ENCODE measurements around the gene ADAMTS6. TPM values are rescaled to one million over a fixed set of nuclear protein-coding genes. Genes with fewer than 3 reads are reported as not detected.

The ADAMTS6 gene
- total RNA-seq, 3 donors from 2014 or later (not counting 1 experiment from before 2014, with no cell fraction given) = 0.47 to 1.4 (median 1.1) TPM

DNA sequence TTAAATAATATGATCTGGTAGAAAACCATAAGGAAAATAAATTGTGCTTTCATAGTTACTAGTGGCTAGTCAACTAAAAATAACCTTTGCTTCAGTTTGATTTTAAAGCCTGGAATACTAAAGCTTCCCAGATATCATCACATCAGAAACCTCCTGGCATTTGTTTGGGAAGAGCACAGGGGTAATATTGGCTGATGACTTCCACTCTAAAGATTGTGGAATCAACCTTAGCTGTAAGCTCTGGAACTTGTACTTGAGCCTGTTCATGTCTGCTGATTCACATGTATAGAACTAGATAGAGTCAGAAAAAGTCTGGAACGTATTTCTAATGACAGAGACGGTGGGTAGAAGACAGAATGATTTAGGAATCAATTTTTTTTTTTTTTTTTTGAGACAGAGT, 367.9 kb downstream of the ADAMTS6 start:
- TF ChIP-seq, protein P1, sequence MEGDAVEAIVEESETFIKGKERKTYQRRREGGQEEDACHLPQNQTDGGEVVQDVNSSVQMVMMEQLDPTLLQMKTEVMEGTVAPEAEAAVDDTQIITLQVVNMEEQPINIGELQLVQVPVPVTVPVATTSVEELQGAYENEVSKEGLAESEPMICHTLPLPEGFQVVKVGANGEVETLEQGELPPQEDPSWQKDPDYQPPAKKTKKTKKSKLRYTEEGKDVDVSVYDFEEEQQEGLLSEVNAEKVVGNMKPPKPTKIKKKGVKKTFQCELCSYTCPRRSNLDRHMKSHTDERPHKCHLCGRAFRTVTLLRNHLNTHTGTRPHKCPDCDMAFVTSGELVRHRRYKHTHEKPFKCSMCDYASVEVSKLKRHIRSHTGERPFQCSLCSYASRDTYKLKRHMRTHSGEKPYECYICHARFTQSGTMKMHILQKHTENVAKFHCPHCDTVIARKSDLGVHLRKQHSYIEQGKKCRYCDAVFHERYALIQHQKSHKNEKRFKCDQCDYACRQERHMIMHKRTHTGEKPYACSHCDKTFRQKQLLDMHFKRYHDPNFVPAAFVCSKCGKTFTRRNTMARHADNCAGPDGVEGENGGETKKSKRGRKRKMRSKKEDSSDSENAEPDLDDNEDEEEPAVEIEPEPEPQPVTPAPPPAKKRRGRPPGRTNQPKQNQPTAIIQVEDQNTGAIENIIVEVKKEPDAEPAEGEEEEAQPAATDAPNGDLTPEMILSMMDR (IDR thresholded peaks at IDR 0.05) = no peak
- Histone ChIP-seq H3K27me3 (ENCODE audit: control insufficient read depth, insufficient read depth, low read length) (peaks cover 4% of the 10 kb centered on the region), H3K27ac (ENCODE audit: low read length) (no peak overlapping the region), H3K36me3 (ENCODE audit: control insufficient read depth, insufficient read depth, low read length) (no peaks in the 10 kb centered on the region), H3K4me3 (ENCODE audit: low read length) (no peak overlapping the region), H3K9me3 (ENCODE audit: control insufficient read depth, insufficient read depth, low read length) (no peaks in the 10 kb centered on the region), H3K4me1 (ENCODE audit: control insufficient read depth, insufficient read depth, low read length) (no peaks in the 10 kb centered on the region)
- H3K36me3 Mint-ChIP-seq = peaks cover 8% of the 10 kb centered on the region
- peaks cover 0 to 4% of the 10 kb centered on the region in 2 donors for H3K9me3 Mint-ChIP-seq
- 91% methylated on average over 2 of the region's 2 CpGs for WGBS (ENCODE audit: insufficient coverage)
- intact Hi-C loops (cut with micrococcal nuclease) = no loop called here
- H3K27ac Mint-ChIP-seq = no peak overlapping the region
- ATAC-seq (no peak), DNase-seq (no peak)
- H3K4me1 Mint-ChIP-seq = no peaks in the 10 kb centered on the region
- no peak overlapping the region for H3K4me3 Mint-ChIP-seq
- peaks cover 7 to 44% of the 10 kb centered on the region in 2 donors for H3K27me3 Mint-ChIP-seq (ENCODE audit: low read depth in 2 of 2)

DNA sequence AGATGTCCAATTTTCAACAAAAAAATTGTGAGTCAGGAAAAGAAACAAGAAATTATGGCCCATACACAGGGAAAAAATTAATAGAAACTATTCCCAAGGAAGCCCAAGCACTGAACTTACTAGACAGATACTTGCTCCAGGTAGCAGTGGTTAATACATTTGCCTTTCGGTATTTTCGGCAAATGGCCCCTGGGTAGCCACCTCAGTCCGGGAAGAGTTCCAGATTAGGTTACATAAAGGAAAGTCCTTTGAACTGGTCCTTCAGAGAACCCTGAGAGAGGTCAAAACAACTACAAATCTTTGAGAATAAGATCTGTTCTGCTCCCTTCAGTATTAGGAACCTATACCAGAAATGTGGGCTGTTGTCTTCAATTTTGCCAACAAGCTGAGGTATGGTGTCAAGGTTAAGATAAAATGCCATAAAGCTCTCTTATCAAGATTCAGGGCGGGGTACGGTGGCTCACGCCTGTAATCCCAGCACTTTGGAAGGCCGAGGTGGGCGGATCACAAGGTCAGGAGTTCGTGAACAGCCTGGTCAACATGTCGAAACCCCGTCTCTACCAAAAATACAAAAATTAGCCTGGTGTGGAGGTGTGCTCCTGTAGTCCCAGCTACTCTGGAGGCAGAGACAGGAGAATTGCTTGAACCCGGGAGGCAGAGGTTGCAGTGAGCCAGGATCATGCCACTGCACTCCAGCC, 369.6 kb downstream of the ADAMTS6 start:
- intact Hi-C loops (cut with micrococcal nuclease) = no loop called here
- no peaks in the 10 kb centered on the region for H3K36me3 ChIP-seq (ENCODE audit: control insufficient read depth, insufficient read depth, low read length)
- ATAC-seq = no peak
- no peak overlapping the region for H3K4me3 ChIP-seq (ENCODE audit: low read length)
- no peak overlapping the region for H3K27ac ChIP-seq (ENCODE audit: low read length)
- Mint-ChIP-seq H3K27ac (no peak overlapping the region), H3K36me3 (no peaks in the 10 kb centered on the region), H3K4me3 (no peak overlapping the region), H3K27me3 (ENCODE audit: low read depth in 2 of 2) (peaks cover 10 to 36% of the 10 kb centered on the region in 2 donors), H3K4me1 (no peaks in the 10 kb centered on the region), H3K9me3 (no peaks in the 10 kb centered on the region)
- no peak for DNase-seq
- H3K27me3 ChIP-seq (ENCODE audit: control insufficient read depth, insufficient read depth, low read length) = peaks cover 4% of the 10 kb centered on the region
- TF ChIP-seq, protein P1 (IDR thresholded peaks at IDR 0.05) = no peak
- H3K4me1 ChIP-seq (ENCODE audit: control insufficient read depth, insufficient read depth, low read length) = no peaks in the 10 kb centered on the region
- WGBS (ENCODE audit: insufficient coverage) = 94% methylated on average over 12 of the region's 12 CpGs
- no peaks in the 10 kb centered on the region for H3K9me3 ChIP-seq (ENCODE audit: control insufficient read depth, insufficient read depth, low read length)

DNA sequence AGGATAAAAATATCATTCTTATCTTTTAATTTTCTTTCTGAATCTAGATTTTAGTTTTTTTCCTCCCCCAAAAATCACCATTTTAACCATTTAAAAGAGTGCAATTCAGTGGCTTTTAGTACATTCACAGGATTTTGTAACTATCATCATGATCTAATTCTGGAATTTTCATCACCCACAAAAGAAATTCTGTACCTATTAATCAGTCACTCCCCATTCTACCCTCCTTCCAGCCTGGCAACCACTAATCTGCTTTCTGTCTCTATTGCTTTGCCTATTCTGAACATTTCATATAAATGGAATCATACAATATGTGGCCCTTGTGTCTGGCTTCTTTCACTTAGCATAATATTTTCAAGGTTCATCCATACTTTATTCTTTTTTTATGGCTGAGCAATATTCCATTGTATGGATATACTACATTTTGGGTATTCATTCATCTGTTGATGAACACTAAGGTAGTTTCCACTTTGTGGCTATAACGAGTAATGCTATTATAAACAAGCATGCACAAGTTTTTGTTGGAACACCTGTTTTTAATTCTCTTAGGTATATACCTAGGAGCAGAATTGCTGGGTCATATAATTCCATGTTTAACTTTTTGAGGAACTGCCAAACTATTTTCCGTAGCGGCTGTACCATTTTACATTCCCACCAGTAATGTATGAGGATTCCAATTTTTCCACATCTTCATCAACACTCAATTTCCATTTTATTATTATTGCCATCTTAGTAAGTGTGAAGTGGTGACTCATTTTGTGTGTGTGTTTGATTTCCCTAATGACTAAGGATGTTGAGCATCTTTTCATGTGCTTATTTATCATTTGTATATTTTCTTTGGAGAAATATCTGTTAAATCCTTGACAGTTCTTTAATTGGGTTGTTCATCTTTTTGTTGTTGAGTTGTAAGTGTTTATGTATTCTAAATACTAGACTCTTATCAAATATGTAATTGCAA, 372.7 kb downstream of the ADAMTS6 start:
- H3K4me3 ChIP-seq (ENCODE audit: low read length) = no peak overlapping the region
- no peak for DNase-seq
- no peak overlapping the region for H3K27ac ChIP-seq (ENCODE audit: low read length)
- Mint-ChIP-seq H3K4me3 (no peak overlapping the region), H3K27ac (no peak overlapping the region), H3K9me3 (no peaks in the 10 kb centered on the region), H3K4me1 (peaks cover 11 to 12% of the 10 kb centered on the region in 2 donors), H3K27me3 (ENCODE audit: low read depth in 2 of 2) (peaks cover 10 to 34% of the 10 kb centered on the region in 2 donors), H3K36me3 (no peaks in the 10 kb centered on the region)
- no CpG with 5 or more reads among the region's 3 CpGs for WGBS (ENCODE audit: insufficient coverage)
- TF ChIP-seq, protein P1 (IDR thresholded peaks at IDR 0.05) = no peak
- no peaks in the 10 kb centered on the region for H3K9me3 ChIP-seq (ENCODE audit: control insufficient read depth, insufficient read depth, low read length)
- no peaks in the 10 kb centered on the region for H3K36me3 ChIP-seq (ENCODE audit: control insufficient read depth, insufficient read depth, low read length)
- no peak for ATAC-seq
- H3K4me1 ChIP-seq (ENCODE audit: control insufficient read depth, insufficient read depth, low read length) = peaks cover under 1% of the 10 kb centered on the region
- intact Hi-C loops (cut with micrococcal nuclease) = no loop called here
- H3K27me3 ChIP-seq (ENCODE audit: control insufficient read depth, insufficient read depth, low read length) = peaks cover 4% of the 10 kb centered on the region
